ENCODE measurements around the gene NUP210.

The NUP210 gene

DNA sequence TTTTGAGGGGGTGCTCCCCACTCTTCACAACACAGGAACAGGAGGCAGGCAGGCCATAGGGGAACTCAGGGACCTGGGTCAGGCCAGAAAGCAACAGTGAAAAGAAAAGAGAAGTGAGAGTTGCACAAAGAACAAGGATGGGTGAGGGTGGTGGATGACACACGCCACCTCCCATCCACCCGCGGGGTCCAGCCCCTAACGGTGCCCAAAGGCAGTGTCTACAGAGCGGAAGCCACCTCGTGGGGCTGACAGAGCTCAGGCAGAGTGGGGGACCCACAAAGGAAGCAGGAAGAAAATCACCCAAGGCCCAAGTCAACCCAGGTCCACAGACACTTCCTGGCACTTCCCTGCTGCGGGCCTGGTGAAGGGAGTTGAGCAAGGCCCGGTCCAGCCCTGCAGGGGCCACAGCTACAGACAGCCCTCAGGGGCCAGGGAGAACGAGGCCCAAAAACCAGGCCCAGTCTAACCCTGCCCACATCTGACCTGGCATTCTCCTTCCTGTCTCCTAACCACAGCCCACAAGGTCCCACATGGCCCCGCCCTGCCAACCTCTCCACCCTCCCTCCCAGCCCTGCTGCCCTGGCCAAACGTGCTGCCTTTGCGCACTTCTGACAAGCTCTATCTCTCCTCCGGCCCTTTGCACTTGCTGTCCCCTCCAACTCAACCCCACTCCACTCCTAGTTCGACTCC, 5.9 kb downstream of the NUP210 start:
- DNase-seq = peak in 33 of 42 donors; percentile 6 to 69 (median 32)
- intact Hi-C loops (cut with DNase I) = loop anchor here (10.0 kb wide), 1 partner anchor 81 kb away; no protein-coding TSS in a partner anchor

DNA sequence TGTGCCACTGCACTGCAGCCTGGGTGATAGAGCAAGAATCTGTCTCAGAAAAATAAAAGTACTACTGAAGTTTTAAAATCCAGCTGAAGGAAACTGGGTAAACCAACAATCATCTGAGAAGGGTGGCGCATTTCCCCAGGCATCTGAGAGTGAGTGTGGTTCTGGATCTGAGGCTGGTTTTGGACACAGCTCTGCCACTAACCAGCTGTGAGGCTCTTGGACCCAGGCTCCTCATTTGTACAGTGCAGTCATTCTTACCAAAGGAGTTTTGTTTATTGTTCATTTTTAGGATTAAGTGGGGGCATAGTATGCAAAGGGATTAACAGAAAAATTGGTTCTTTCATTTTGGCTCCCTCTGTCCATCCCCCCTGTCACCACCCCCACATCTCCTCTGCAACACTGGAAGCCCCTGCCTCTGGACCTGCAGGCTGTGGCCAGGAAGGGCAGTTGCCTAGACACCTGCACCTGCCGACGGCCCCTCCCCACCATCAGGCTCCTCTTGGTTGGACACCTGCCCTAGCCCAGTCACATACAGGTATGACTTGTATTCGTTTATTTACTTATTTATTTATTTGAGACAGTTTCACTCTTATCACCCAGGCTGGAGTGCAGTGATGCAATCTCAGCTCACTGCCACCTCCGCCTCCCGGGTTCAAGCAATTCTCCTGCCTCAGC, 8.8 kb downstream of the NUP210 start:
- intact Hi-C loops (cut with DNase I) = loop anchor here (10.0 kb wide), 1 partner anchor 83 kb away; no protein-coding TSS in a partner anchor
- DNase-seq = peak in 29 of 42 donors; percentile 18 to 70 (median 43)

DNA sequence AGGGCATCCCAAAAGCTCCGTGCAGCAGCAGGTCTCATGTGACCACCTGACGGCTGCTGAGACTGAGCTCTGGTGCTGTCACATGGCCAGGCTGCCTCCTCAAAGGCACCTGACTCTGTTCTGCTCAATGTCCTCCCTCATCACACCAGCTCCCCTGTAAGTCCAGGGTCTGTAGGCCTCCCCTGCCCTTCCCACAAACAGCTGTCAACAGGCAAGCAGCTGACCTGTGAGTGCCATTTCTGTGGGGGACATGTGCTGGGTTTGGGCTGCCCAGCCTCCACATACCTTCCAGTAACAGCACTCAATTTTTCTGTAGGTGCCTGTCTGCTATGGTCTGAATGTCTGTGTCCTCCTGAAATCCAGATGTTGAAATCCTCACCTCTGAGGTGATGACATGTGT, 11.2 kb downstream of the NUP210 start:
- DNase-seq = no peak
- intact Hi-C loops (cut with DNase I) = no loop called here

DNA sequence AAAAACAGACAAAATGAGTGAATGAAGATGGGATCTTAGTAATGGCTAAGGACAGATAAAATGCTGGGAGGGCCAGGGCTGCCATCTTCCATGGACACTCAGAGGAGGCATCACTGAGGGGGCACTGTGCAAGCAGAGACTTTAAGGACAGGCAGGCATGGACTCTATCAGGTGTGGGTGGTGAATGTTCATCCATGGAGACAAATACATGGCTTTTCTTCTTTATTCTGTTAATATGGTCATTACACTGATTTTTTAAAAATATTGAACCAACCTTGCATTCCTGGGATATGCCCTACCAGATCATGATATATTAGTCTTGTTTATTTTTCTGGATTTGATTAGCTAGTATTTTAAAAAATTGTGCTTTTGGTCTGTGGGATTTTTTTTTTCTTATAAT, 12.2 kb downstream of the NUP210 start:
- intact Hi-C loops (cut with DNase I) = no loop called here
- DNase-seq = no peak

DNA sequence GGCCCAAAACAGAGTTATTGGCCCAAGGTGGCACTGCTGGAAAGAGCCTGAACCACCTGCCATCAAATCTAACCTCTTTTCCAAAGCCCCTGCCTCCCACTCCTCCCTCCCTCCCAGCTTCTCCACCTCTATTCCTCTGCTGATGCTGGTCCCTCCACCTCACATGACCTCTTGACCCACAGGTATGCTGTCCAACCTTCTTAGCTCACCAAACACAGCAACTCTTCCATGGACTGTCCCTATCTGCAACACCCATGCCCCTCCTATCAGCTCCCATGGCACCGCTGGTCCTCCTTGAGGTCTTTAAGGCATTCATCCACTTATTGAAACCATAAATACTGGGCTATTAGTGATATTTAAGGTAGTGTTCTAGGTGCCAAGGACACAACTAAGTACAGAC, 12.6 kb downstream of the NUP210 start:
- intact Hi-C loops (cut with DNase I) = no loop called here
- DNase-seq = no peak

DNA sequence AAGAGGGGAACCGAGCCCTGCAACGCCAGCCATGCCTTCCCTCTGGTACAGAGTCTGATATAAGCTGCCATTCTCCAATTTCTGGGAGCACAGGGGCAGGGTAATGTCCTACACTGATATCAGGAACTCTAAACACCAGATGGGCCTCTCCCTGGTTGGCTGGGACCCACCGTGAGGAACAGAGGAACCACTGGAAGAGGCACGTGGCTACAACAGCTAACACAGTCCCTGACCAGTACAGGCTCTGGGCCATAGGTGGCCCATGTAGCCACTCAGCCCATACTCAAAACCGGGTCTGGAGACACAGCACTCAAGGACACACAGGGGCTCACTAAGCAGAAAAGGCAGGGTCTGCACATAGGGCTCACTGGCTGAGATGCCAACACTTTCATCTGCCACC, 13.9 kb downstream of the NUP210 start:
- no peak for DNase-seq

DNA sequence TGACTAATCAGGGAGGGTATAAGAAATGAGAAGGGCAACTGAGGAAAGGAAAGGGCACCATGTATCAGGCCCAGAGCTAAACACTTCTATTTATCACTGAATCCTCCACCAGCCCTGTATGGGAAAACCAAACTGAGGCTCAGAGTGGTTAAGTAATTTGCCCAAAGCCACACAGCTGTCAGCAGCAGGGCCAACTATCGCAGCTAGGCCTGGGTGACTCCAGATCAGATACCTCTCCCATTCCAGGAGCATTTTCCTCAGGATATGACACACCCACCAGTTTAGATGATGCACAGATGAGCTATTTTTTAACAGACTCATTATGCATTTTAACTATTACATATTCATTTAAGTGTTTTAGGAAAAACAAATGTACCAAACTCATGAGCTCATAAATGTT, 14.5 kb downstream of the NUP210 start:
- intact Hi-C loops (cut with DNase I) = no loop called here
- DNase-seq = no peak

More for the DNA sequence above, 13.9 kb downstream of the NUP210 start:
- intact Hi-C loops (cut with DNase I) = no loop called here

DNA sequence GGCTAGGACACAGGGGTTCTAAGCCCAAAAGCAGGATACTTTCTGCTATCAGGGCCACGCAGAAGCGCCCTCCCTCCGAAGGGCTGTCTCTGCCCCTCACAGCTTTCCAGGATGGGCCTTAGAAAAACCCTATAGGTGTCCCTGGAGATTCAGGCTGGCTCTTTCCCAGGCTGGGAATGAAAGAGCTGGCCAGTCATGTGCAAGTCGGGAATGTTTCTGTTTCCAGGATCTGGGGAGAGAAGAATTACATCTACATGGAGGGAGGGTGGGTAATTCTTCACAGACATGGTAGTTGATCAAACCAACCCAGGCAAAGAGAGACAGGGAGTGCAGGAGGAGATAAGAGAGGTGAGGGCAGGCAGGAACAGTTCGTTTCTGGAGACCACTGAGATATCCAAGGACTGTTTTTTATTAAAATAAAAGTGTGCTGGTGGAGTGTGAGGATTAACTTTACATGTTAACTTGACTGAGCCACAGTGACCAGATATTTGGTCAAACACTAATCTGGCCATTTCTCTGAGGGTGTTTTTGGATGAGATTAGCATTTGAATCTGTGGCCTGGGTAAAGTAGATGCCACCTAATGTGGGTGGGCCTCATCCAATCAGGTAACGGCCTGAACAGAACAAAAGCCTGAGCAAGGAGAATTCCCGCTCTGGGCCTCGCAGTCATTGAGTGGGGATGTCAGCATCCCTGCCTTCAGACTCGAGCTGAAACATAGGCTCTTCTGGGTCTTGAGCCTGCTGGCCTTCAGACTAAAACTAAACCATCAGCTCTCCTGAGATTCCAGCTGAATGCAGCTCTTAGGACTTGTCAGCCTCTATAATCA, 15.3 kb downstream of the NUP210 start:
- intact Hi-C loops (cut with DNase I) = no loop called here
- DNase-seq = no peak

DNA sequence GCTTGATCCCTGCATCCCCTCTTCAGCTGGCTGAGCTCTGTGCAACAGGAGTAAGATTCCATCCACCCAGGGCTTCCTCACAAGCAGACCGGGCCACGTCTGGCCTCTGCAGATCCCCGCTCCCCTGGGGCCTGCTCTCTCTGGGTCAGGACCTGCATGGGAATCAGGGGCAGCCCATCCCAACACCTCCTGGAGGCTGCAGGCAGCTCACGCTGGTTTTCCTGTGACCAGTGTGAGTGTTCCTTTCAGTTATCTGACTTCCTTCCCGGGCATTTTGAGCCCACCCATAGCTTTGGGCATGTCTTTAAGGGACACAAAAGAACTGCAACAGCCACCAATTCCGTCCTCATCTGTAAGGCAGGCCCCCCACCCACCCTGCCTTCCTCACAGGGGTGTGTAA, 16.3 kb downstream of the NUP210 start:
- DNase-seq = no peak
- intact Hi-C loops (cut with DNase I) = no loop called here

DNA sequence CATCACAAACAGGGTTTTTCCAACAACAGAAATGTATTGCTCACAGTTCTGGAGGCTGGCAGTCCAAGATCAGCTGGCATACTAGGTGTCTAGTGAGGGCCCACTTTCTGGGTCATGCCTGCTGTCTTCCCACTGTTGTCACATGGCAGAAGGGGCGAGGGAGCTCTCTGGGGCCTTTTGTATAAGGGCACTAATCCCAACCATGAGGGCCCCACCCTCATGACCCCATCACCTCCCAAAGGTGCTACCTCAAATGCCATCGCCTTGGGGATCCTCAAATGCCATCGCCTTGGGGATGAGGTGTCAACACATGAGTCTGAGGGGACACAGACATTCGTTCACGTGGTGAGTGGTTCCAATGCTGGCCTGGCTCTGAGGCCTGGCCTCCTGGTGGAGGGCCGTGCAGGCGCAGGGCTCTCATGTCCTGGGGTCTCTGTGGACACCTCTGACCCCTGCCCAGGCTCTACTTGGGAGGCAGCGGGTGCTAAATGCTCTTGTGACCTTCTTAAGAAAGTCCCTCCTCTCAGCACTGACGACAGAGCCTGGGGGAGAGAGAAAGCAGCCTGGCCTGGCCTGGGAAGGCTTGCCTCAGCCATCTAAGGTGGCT, 16.8 kb downstream of the NUP210 start:
- intact Hi-C loops (cut with DNase I) = no loop called here
- no peak for DNase-seq

DNA sequence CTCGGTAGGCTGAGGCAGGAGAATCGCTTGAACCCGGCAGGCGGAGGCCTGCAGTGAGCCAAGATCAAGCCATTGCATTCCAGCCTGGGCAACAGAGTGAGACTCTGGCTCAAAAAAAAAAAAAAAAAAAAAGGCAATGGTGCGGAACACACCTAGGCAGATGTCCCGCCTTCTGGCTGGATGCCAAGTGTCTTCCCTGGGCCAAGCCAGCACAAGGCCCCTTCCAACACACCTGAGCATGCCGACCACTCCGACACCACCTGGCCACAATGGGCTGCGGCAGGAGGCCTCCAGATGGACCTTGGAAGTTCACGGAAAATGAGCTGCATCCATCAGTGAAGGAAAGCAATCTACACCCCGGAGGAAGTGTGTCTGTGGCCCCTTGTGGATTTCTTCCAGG, 19.0 kb downstream of the NUP210 start:
- intact Hi-C loops (cut with DNase I) = no loop called here

DNA sequence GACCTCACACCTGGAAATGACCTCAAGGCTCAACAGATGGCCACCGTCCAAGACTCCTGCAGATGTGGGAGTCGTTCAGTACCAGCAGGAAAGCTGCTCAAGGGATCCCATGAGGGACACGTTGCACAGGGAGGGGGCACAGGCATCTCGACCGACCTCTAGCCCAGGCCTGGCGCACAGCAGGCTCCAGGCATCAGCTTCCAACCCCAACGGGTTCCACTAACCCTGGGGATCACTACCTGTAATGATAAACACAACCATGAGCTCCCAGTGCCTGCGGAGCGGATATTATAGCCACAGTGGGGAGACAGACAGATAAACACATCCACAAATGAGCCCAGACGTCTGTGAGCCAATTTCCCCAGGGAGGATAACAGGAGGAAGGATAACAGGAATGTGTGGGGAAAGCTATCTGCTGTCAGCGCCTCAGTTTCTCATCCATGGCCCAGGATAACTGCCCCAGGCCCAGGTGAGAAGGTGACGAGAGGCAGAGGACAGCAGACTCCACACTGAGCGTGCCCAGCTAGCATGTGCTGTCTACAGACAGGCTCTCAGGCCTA, 19.9 kb downstream of the NUP210 start:
- intact Hi-C loops (cut with DNase I) = no loop called here
- DNase-seq = no peak

More for the DNA sequence above, 19.0 kb downstream of the NUP210 start:
- DNase-seq = no peak

DNA sequence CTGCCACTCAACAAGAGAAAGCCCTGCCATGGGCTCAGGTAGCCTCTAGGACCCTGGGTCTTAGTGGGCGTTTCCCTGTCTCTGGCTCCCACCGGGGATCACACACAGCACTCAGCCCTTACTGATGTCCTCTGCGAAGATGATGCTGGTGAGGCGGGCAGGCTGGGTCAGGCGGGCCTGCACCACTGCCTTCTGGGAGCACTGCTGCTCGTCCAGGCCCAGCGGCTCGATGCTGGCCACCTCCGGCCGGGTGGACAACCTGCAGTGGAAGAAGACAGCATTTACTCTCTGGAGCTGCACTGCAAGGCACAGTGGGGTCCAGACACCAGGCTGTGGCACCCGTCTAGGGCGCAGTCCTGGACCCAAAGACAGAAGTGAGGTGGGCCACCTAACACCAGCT, 20.5 kb downstream of the NUP210 start:
- intact Hi-C loops (cut with DNase I) = no loop called here
- DNase-seq = no peak

DNA sequence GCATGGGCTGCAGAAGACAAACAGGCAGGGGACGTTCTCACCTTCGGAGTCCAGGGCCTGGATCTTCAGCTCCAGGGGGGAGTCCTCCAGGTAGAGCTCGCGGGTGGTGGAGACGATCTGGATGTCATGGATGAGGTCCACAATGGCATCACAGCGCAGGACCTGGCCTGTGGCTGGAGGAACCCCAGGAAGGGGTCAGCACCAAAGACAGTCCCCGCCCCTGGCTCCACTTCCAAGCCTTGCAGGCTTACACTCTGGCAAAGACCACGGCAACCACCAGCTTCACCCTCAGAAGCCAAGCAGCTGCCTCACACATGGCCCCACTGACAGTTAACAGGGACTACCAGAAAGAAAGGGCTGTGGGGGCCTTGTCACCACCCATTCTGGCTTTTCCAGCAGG, 22.8 kb downstream of the NUP210 start:
- DNase-seq = no peak

DNA sequence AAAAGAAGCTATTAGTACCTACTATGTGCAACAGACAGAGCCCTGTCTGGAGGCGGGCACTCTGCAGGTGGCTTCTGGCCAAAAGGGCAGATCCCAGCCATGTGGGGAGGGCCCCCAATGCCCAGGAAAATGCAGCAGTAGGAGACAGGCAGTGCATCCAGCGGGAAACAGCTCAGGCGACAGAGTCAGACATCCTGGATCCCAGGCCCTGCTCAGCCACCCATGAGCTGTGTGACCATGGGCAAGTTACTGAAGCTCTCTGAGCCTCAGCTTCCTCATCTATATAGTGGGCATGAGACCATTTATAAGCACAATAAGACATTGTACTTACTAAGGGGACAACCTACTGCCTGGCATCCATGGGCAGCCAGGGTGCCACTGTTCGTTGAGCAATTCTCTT, 25.8 kb downstream of the NUP210 start:
- intact Hi-C loops (cut with DNase I) = no loop called here
- no peak for DNase-seq

More for the DNA sequence above, 22.8 kb downstream of the NUP210 start:
- intact Hi-C loops (cut with DNase I) = no loop called here

DNA sequence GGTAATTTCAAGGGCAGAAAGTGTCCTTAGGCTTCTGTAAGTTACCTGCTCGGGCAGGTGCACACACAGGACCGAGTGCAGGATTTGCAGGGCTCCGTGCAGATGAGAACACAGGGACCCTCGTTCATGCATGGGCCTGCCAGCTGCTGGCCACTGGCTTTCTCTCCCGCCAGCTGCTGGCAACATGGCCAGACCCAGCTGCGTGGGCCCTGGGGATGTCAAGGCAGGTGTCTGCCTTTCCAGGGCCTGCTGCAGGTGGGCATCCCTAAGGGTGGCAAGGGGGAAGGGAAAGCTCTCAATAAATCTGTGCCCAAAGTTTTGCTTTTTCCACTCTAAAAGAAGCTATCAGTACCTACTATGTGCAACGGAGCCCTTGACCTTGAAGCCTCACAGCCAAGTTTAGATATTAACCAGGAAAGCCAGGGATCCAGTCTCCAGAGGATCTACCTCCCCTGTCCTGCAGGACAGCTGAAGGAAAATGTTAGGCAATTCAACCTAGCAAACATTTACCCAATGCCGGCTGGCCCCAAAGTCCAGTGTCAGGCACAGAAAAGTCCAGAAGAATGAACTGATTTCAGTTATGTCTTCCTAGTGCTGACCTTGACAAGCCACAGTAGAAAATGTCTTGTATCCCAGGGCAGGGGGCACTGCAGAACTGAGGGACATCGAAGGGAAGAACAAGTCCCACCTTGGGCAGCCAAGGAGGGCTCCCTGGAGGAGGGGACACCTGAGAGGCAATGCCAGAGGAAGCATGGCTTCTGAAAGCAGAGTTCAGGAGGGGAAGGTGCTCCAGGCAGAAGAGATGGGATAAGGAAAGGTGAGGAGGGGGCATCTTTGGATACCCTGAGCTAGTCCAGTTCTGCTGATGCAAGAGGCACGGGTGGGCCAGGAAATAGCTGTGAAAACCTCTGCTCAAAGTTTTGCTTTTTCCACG, 26.4 kb downstream of the NUP210 start:
- intact Hi-C loops (cut with DNase I) = no loop called here

DNA sequence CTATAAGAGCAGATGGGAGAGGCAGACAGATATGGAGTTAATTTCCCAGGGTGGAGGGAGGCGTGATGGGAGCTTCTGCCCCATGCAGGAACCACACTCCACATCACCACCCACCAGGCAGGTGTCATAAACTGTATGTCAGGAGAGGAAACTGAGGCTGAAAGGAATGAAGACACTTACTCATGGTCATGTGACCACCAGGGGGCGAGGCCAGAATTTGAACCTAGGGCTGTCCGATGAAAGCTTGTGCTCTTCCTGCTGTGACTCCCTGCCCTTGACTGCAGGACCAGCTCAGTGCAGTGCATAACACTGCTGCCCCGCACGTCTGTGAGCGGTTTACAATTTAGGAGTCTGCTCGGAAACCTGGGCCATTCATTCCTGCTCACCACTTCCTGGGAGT, 28.8 kb downstream of the NUP210 start:
- DNase-seq = no peak

More for the DNA sequence above, 26.4 kb downstream of the NUP210 start:
- DNase-seq = no peak

DNA sequence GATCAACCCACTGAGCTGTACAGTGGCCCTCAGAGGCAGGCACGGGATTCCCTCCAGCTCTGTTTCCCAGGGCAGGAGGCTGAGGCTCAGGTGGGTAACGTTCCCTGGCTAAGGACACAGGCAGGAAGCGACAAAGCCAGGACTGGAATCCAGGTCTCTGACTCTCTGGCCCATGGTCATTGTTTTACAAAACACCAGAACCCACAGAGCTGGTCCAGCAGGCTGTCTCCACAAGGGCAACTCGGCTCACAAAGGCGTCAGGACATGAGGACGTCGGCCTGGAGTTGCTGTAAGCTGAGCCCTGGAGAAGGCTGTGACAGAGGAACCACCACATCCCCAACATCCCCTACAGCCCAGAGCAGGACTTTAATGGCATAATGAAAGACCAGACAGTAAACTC, 30.7 kb downstream of the NUP210 start:
- intact Hi-C loops (cut with DNase I) = no loop called here
- DNase-seq = no peak

More for the DNA sequence above, 28.8 kb downstream of the NUP210 start:
- intact Hi-C loops (cut with DNase I) = no loop called here

Measured in head of caudate nucleus (tissue), 42 donors.